Ascending aorta (tissue), 2 donors: ENCODE measurements around the gene RARRES1. TPM values are rescaled to one million over a fixed set of nuclear protein-coding genes. Genes with fewer than 3 reads are reported as not detected.

Experiments
- DNase-seq, 2 donors: peaks; one replicate each; pipeline ENCODE4 v3.0.0-alpha.2; 2019; ENCODE audit warnings: low spot score in 2 of 2
- H3K27ac ChIP-seq, 2 donors: fragments of 200-600 bp; sonication (generic); one replicate each; pipeline ENCODE4 v1.5.1; 2016 to 2017; ENCODE audit warnings: mild to moderate bottlenecking in 1 of 2
- H3K27me3 ChIP-seq: fragments of 200-600 bp; sonication (generic); one replicate; pipeline ENCODE4 v1.5.1; 2017
- H3K36me3 ChIP-seq, 2 donors: fragments of 200-600 bp; sonication (generic); one replicate each; pipeline ENCODE4 v1.5.1; 2016
- H3K4me1 ChIP-seq, 2 donors: fragments of 200-600 bp; sonication (generic); one replicate each; pipeline ENCODE4 v1.5.1; 2016 to 2017; ENCODE audit warnings: mild to moderate bottlenecking in 1 of 2
- H3K4me3 ChIP-seq, 2 donors: fragments of 200-600 bp; sonication (generic); one replicate each; pipeline ENCODE4 v1.5.1; 2016 to 2017; ENCODE audit warnings: mild to moderate bottlenecking in 1 of 2
- H3K9me3 ChIP-seq, 2 donors: fragments of 200-600 bp; sonication (generic); one replicate each; pipeline ENCODE4 v1.5.1; 2016
- CTCF ChIP-seq, 3 experiments: fragments of 200-600 bp in 2 of 3; fragments of 450-650 bp in 1 of 3; sonication (generic) in 2 of 3; IDR thresholded peaks; one replicate each; pipeline ENCODE4 v1.5.1; 2016 to 2019; ENCODE audit warnings: antibody characterized with exemption in 3 of 3, mild to moderate bottlenecking in 1 of 3, moderate library complexity in 1 of 3
- intact Hi-C: fragments of 100-400 bp; cut with DNase I; formaldehyde crosslinking; loops from one replicate; pipeline ENCODE4 v1.15.1; 2023
- total RNA-seq: library from RNA; depleted of rRNA; stranded (reverse); fragments of >200 nt; gene quantifications from one replicate; pipeline ENCODE4 v1.1.0, GENCODE V29; 2016

The RARRES1 gene, protein sequence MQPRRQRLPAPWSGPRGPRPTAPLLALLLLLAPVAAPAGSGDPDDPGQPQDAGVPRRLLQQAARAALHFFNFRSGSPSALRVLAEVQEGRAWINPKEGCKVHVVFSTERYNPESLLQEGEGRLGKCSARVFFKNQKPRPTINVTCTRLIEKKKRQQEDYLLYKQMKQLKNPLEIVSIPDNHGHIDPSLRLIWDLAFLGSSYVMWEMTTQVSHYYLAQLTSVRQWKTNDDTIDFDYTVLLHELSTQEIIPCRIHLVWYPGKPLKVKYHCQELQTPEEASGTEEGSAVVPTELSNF
- total RNA-seq = 520 TPM

DNA sequence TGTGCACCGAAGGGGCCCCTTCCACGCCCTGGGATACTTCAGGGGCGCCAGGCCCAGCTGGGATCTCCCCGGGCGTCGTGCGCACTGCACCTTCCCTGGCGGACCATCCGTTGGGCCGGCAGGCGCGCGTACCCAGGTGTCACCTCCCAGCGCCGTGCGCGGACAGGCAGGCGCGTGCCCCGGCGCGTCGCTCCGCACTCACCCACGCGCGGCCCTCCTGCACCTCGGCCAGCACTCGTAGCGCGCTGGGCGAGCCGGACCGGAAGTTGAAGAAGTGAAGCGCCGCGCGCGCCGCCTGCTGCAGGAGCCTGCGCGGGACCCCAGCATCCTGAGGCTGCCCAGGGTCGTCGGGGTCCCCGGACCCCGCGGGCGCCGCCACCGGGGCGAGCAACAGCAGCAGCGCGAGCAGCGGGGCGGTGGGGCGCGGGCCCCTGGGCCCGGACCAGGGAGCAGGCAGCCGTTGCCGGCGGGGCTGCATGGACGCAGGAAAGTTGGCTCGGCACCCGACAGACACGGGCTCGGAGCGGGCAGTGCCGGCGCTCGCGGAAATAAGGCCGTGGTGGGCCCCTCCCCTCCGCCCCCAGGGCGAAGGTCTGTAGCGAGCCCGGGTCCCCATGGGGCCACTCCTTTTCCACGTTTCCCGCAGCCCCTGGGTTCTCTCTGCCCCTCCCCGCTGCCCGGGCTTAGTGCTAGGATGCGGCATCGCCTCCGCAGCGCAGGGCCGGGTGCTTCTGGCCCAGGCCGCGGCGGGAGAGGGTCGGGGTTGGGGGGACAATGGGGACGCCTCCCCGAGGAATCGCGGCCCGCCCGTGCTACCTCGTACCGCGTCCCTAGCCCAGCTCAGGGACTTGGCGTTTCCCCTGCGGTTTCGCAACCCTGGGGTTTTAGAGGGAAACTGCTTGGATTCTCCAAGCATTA is at the start of gene RARRES1:
TSS of gene RARRES1 (minus strand) at position 520 of the 918 bp plus-strand sequence. CDS start at position 478, 42 bp downstream.
- Histone ChIP-seq H3K9me3 (peaks cover 0 to 4% of the 10 kb centered on the region in 2 donors), H3K4me3 (peak within 1 kb of the TSS; percentile 62 to 79), H3K36me3 (no peaks in the 10 kb centered on the region), H3K27ac (peak within 1 kb of the TSS; percentile 71), H3K27me3 (no peaks in the 10 kb centered on the region), H3K4me1 (peaks cover 4 to 8% of the 10 kb centered on the region in 2 donors)
- intact Hi-C loops = loop anchor here (5.0 kb wide), 1 partner anchor 35 kb away; no protein-coding TSS in a partner anchor
- TF ChIP-seq CTCF (IDR thresholded peaks at IDR 0.05) = no peak
- peak in 1 of 2 donors; percentile 80 for DNase-seq

DNA sequence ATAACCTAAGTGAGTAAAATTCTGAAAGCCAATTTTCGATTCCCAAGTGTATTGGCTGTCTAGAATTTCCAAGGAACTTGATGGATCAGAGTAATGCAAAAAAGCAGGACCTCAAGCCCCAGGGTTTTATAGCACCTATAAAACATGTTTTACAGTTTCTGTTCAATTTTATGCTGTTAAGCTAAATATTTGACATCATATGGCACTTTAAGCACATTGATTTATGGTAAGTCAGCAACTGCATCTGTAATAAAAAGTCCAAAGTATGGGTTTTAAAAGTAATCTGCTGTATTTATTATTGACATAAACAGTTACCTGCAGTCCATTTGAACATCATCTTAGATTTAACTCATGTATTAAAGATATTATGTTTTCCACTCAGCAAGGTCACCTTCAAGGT is 49.6 kb upstream of the RARRES1 start:
- no peak for DNase-seq
- intact Hi-C loops = no loop called here
- Histone ChIP-seq H3K27ac (no peak overlapping the region), H3K36me3 (no peaks in the 10 kb centered on the region), H3K4me3 (no peak overlapping the region), H3K4me1 (no peaks in the 10 kb centered on the region), H3K9me3 (no peaks in the 10 kb centered on the region), H3K27me3 (no peaks in the 10 kb centered on the region)
- TF ChIP-seq CTCF (IDR thresholded peaks at IDR 0.05) = no peak

DNA sequence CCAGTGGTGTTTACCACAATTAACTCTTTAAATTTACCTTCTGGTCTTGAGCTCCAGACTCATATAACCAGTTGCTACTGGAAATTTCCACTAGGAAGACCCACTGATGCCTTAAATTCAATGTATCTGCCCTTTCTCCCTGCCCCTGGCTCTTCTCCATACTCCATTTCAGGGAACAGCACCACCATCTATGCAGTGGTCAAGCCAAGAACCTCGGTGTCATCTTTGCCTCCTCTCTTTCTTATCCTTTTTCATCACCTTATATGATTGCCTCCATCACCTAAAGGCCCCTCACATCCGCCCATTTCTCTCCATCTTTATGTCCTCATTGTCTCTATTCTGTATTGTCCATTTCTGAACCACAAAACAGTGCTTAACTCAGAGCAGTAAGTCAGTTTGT is 48.9 kb upstream of the RARRES1 start:
- no peak for TF ChIP-seq CTCF (IDR thresholded peaks at IDR 0.05)
- intact Hi-C loops = no loop called here

GRCh38 chr3:158780766-158781165 is 48.5 kb upstream of the RARRES1 start:
- H3K4me3 ChIP-seq = no peak overlapping the region
- DNase-seq = no peak
- no peak overlapping the region for H3K27ac ChIP-seq
- H3K36me3 ChIP-seq = no peaks in the 10 kb centered on the region
- no peaks in the 10 kb centered on the region for H3K4me1 ChIP-seq
- no peaks in the 10 kb centered on the region for H3K27me3 ChIP-seq
- TF ChIP-seq CTCF (IDR thresholded peaks at IDR 0.05) = no peak
- intact Hi-C loops = no loop called here
- H3K9me3 ChIP-seq = no peaks in the 10 kb centered on the region

More for the DNA sequence above, 48.9 kb upstream of the RARRES1 start:
- Histone ChIP-seq H3K27me3 (no peaks in the 10 kb centered on the region), H3K27ac (no peak overlapping the region), H3K36me3 (no peaks in the 10 kb centered on the region), H3K9me3 (no peaks in the 10 kb centered on the region), H3K4me3 (no peak overlapping the region), H3K4me1 (no peaks in the 10 kb centered on the region)
- no peak for DNase-seq

- DNase-seq = no peak
- no peaks in the 10 kb centered on the region for H3K4me1 ChIP-seq
These were observed 45.1 kb upstream of the RARRES1 start for GRCh38 chr3:158777161-158777873.

More at GRCh38 chr3:158777161-158777873, 45.1 kb upstream of the RARRES1 start:
- Histone ChIP-seq H3K36me3 (no peaks in the 10 kb centered on the region), H3K27ac (no peak overlapping the region), H3K4me3 (no peak overlapping the region), H3K27me3 (no peaks in the 10 kb centered on the region), H3K9me3 (no peaks in the 10 kb centered on the region)
- intact Hi-C loops = no loop called here
- TF ChIP-seq CTCF (IDR thresholded peaks at IDR 0.05) = no peak
